CD14-positive monocyte (primary cell): ENCODE measurements around the gene DEFB108B. TPM values are rescaled to one million over a fixed set of nuclear protein-coding genes. Genes with fewer than 3 reads are reported as not detected.
"Not testable (repeated sequence)": the region's sequence is repeated elsewhere in the genome, so short reads cannot be mapped to it uniquely, and the experiment has no call there.

Experiments used
- DNase-seq, 3 donors: peaks; one replicate each; pipeline ENCODE4 v3.0.0-alpha.2; 2011 to 2022
- H2AFZ ChIP-seq: 2 replicates; pipeline ENCODE4 v1.6.0; 2012; ENCODE audit warnings: mild to moderate bottlenecking, low read depth, low read length, inconsistent platforms; ENCODE audit not compliant: insufficient read depth, poor library complexity, severe bottlenecking
- H3K27ac ChIP-seq, 2 donors: 1 replicate in 1 of 2; 2 replicates in 1 of 2; pipeline ENCODE4 v1.5.1; 2012 to 2013; ENCODE audit warnings: low read length in 2 of 2, control low read depth in 1 of 2, inconsistent platforms in 1 of 2, low read depth in 1 of 2, mild to moderate bottlenecking in 1 of 2
- H3K27me3 ChIP-seq, 2 donors: one replicate each; pipeline versions ENCODE4 v1.6.0 to v1.6.1; 2011 to 2013; ENCODE audit warnings: low read length in 2 of 2; ENCODE audit not compliant: control insufficient read depth in 2 of 2, insufficient read depth in 2 of 2
- H3K36me3 ChIP-seq, 2 donors: replicated peaks in 1 of 2; 1 replicate in 1 of 2; 2 replicates in 1 of 2; pipeline versions ENCODE4 v1.5.1 to v1.6.1; 2012 to 2013; ENCODE audit warnings: low read length in 2 of 2, control low read depth in 1 of 2, inconsistent platforms in 1 of 2, mild to moderate bottlenecking in 1 of 2; ENCODE audit not compliant: insufficient read depth in 2 of 2, control insufficient read depth in 1 of 2
- H3K4me1 ChIP-seq, 2 donors: 1 replicate in 1 of 2; 2 replicates in 1 of 2; pipeline versions ENCODE4 v1.5.1 to v1.6.1; 2012 to 2013; ENCODE audit warnings: low read length in 2 of 2, control low read depth in 1 of 2, inconsistent platforms in 1 of 2, mild to moderate bottlenecking in 1 of 2, moderate library complexity in 1 of 2; ENCODE audit not compliant: insufficient read depth in 2 of 2, control insufficient read depth in 1 of 2
- H3K4me2 ChIP-seq: replicated peaks from 2 replicates; pipeline ENCODE3; 2012; ENCODE audit warnings: low read length, moderate library complexity, mild to moderate bottlenecking; ENCODE audit not compliant: poor library complexity, severe bottlenecking; ENCODE audit errors: extremely low read depth
- H3K4me3 ChIP-seq, 3 experiments: fragments of 200-600 bp in 1 of 3; sonication (generic) in 1 of 3; replicated peaks in 1 of 3; 1 replicate in 2 of 3; 2 replicates in 1 of 3; pipeline ENCODE4 v1.5.1; 2011 to 2013; ENCODE audit warnings: low read length in 3 of 3, mild to moderate bottlenecking in 3 of 3, control low read depth in 2 of 3, low read depth in 2 of 3, inconsistent platforms in 1 of 3, moderate library complexity in 1 of 3
- H3K79me2 ChIP-seq: 2 replicates; pipeline ENCODE4 v1.6.0; 2012; ENCODE audit warnings: mild to moderate bottlenecking, control low read depth, inconsistent platforms, low read length, moderate library complexity; ENCODE audit not compliant: insufficient read depth
- H3K9ac ChIP-seq: 2 replicates; pipeline ENCODE4 v1.6.0; 2017; ENCODE audit warnings: low read length, mild to moderate bottlenecking; ENCODE audit not compliant: insufficient read depth, poor library complexity, severe bottlenecking
- H3K9me3 ChIP-seq, 2 donors: replicated peaks in 1 of 2; 1 replicate in 1 of 2; 2 replicates in 1 of 2; pipeline versions ENCODE4 v1.5.1 to v1.6.1; 2012 to 2013; ENCODE audit warnings: low read length in 2 of 2, control low read depth in 1 of 2; ENCODE audit not compliant: control insufficient read depth in 1 of 2, insufficient read depth in 1 of 2
- H4K20me1 ChIP-seq: 2 replicates; pipeline ENCODE4 v1.6.0; 2012; ENCODE audit warnings: mild to moderate bottlenecking, low read length, control low read depth, moderate library complexity; ENCODE audit not compliant: insufficient read depth
- H3K27ac Mint-ChIP-seq, 7 donors: one replicate each; pipeline ENCODE4 v1.8.0; 2020; ENCODE audit warnings: mild to moderate bottlenecking in 7 of 7, mixed read lengths in 7 of 7, moderate library complexity in 6 of 7, inconsistent platforms in 2 of 7
- H3K27me3 Mint-ChIP-seq, 3 donors: one replicate each; pipeline ENCODE4 v1.8.0; 2021 to 2022; ENCODE audit warnings: low read depth in 3 of 3, mild to moderate bottlenecking in 3 of 3, mixed read lengths in 3 of 3, moderate library complexity in 3 of 3, inconsistent platforms in 1 of 3
- H3K36me3 Mint-ChIP-seq, 2 donors: one replicate each; pipeline ENCODE4 v1.8.0; 2020; ENCODE audit warnings: mixed read lengths in 2 of 2, inconsistent platforms in 1 of 2, mild to moderate bottlenecking in 1 of 2
- H3K4me1 Mint-ChIP-seq: one replicate; pipeline ENCODE4 v1.8.0; 2020; ENCODE audit warnings: mild to moderate bottlenecking, mixed read lengths
- H3K4me3 Mint-ChIP-seq, 2 donors: one replicate each; pipeline ENCODE4 v1.8.0; 2020; ENCODE audit warnings: mild to moderate bottlenecking in 2 of 2, mixed read lengths in 2 of 2, moderate library complexity in 1 of 2
- H3K9me3 Mint-ChIP-seq, 7 donors: one replicate each; pipeline ENCODE4 v1.8.0; 2020 to 2022; ENCODE audit warnings: mixed read lengths in 7 of 7, mild to moderate bottlenecking in 6 of 7, moderate library complexity in 6 of 7, inconsistent platforms in 2 of 7
- WGBS: methylation state at CpG from one replicate; pipeline ENCODE4 v1.1.5; 2013; ENCODE audit warnings: missing lambda C conversion rate; ENCODE audit not compliant: insufficient coverage; 5-methylcytosine and 5-hydroxymethylcytosine counted together
- intact Hi-C, 2 donors: fragments of 100-400 bp; cut with micrococcal nuclease; formaldehyde crosslinking; loops; one replicate each; pipeline versions ENCODE4 v1.15.0 to v1.15.1; 2023
- polyA plus RNA-seq, 3 donors: library from polyadenylated mRNA; depleted of rRNA in 1 of 3; unstranded in 2 of 3; stranded (reverse) in 1 of 3; fragments of 300-500 nt in 2 of 3; fragments of >200 nt in 1 of 3; fragmentation: Illumina TruSeq in 2 of 3; gene quantifications; 1 replicate in 2 of 3; 2 replicates in 1 of 3; pipeline ENCODE4 v1.2.3, GENCODE V29; 2012 to 2021
- TF ChIP-seq, protein P1 (sequence below): fragments of 200-600 bp; IDR thresholded peaks from one replicate; pipeline ENCODE4 v1.8.0; 2022; ENCODE audit warnings: antibody characterized with exemption, mild to moderate bottlenecking

Gene DEFB108B
- polyA plus RNA-seq, 3 donors: not detected

DNA sequence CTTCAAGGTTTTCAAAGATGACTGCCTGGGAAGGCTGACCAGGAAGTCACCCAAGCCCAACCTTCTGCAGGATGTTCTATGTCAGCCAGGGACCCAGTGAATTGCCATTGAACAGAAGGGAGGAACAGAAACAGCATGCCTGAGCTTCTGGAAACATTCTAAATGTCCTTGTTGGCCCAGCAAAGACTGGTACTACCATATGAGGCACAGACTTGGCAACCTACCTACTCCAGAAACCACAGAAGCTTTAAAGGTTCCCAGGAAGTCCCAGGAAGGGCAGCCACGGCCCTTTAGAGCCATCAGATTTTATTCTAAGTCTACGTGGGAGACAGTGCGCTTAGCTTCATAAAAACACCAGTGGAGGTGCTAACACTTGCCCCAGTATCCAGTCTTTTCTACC is 20.5 kb upstream of the DEFB108B start:
- H3K9ac ChIP-seq, H3K4me3 Mint-ChIP-seq, H3K4me3 ChIP-seq, H3K9me3 Mint-ChIP-seq, H3K4me1 Mint-ChIP-seq, H3K36me3 ChIP-seq, H3K4me1 ChIP-seq, H2AFZ ChIP-seq, H3K4me2 ChIP-seq, intact Hi-C loops, H3K27ac ChIP-seq, H3K79me2 ChIP-seq, H3K9me3 ChIP-seq, H3K27me3 ChIP-seq, DNase-seq, H3K27ac Mint-ChIP-seq, H3K27me3 Mint-ChIP-seq, H3K36me3 Mint-ChIP-seq, H4K20me1 ChIP-seq: not testable (repeated sequence)
- WGBS: no CpG with 5 or more reads among the region's 3 CpGs

- H3K4me1 ChIP-seq, H3K27ac ChIP-seq, H3K27me3 Mint-ChIP-seq, H3K36me3 ChIP-seq, H3K79me2 ChIP-seq, H3K9me3 Mint-ChIP-seq, H3K27me3 ChIP-seq, H3K4me1 Mint-ChIP-seq, H3K36me3 Mint-ChIP-seq, H3K9me3 ChIP-seq, H4K20me1 ChIP-seq, intact Hi-C loops: not testable (repeated sequence)
- WGBS: under 1% methylated on average over 27 of the region's 46 CpGs
- peak overlapping the region; percentile 83 to 89 for H3K4me3 Mint-ChIP-seq
- H3K4me3 ChIP-seq: peak overlapping the region; percentile 26 to 75 (median 54)
- DNase-seq: peak; percentile 43 to 66 (median 58)
- H3K27ac Mint-ChIP-seq: peak overlapping the region in 2 of 7 donors; percentile 26 to 46
- H3K4me2 ChIP-seq: peak overlapping the region; percentile 70
- TF ChIP-seq, protein P1, sequence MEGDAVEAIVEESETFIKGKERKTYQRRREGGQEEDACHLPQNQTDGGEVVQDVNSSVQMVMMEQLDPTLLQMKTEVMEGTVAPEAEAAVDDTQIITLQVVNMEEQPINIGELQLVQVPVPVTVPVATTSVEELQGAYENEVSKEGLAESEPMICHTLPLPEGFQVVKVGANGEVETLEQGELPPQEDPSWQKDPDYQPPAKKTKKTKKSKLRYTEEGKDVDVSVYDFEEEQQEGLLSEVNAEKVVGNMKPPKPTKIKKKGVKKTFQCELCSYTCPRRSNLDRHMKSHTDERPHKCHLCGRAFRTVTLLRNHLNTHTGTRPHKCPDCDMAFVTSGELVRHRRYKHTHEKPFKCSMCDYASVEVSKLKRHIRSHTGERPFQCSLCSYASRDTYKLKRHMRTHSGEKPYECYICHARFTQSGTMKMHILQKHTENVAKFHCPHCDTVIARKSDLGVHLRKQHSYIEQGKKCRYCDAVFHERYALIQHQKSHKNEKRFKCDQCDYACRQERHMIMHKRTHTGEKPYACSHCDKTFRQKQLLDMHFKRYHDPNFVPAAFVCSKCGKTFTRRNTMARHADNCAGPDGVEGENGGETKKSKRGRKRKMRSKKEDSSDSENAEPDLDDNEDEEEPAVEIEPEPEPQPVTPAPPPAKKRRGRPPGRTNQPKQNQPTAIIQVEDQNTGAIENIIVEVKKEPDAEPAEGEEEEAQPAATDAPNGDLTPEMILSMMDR: peak; percentile 77
- peak overlapping the region; percentile 88 for H2AFZ ChIP-seq
- peak overlapping the region; percentile 73 for H3K9ac ChIP-seq
Observed at GRCh38 chr11:71813481-71814355, 19.3 kb upstream of the DEFB108B start.

DNA sequence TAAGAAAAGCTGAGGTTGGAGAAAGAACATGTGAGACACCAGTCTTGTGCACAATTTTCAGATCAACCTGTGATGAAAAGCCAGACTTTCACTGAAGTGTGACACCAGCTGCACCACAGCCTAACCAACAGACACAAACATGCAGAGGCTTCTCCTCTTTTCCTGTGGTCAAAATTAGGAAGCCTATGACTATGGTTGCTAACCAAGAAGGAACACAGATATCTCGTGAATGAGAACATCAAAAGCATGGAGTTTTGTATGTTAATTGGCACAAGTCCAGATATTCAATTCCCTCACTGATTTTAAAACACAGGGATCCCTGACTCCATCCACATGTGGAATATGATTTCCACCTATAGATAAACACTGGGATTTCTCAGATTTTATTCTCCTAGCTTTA is 11.5 kb upstream of the DEFB108B start:
- H3K4me3 Mint-ChIP-seq, H3K36me3 ChIP-seq, H4K20me1 ChIP-seq, H3K27me3 Mint-ChIP-seq, H3K4me1 Mint-ChIP-seq, H3K9me3 Mint-ChIP-seq, H3K4me2 ChIP-seq, H2AFZ ChIP-seq, H3K27ac Mint-ChIP-seq, DNase-seq, H3K36me3 Mint-ChIP-seq, H3K4me1 ChIP-seq, H3K4me3 ChIP-seq, H3K79me2 ChIP-seq, H3K27ac ChIP-seq, H3K9ac ChIP-seq, H3K9me3 ChIP-seq, intact Hi-C loops, H3K27me3 ChIP-seq: not testable (repeated sequence)
- no CpG with 5 or more reads among the region's 1 CpG for WGBS

- H3K27me3 Mint-ChIP-seq, H3K27me3 ChIP-seq: not testable (repeated sequence)
- no CpG with 5 or more reads among the region's 3 CpGs for WGBS
Observed at GRCh38 chr11:71829247-71829646, 3.8 kb upstream of the DEFB108B start.

More at GRCh38 chr11:71829247-71829646, 3.8 kb upstream of the DEFB108B start:
- H3K4me1 Mint-ChIP-seq, H3K27ac Mint-ChIP-seq, H3K9ac ChIP-seq, H3K9me3 Mint-ChIP-seq, H3K4me3 ChIP-seq, H3K9me3 ChIP-seq, H3K4me1 ChIP-seq, H3K4me3 Mint-ChIP-seq, H3K36me3 ChIP-seq, DNase-seq, H3K36me3 Mint-ChIP-seq, H3K27ac ChIP-seq, H3K79me2 ChIP-seq, intact Hi-C loops, H4K20me1 ChIP-seq, H2AFZ ChIP-seq, H3K4me2 ChIP-seq: not testable (repeated sequence)
